Hippocampal formation (tissue), 2 donors: ENCODE measurements around the gene ACTMAP.
"Not testable (repeated sequence)": the region's sequence is repeated elsewhere in the genome, so short reads cannot be mapped to it uniquely, and the experiment has no call there.

Experiments
- DNase-seq, 2 donors: peaks; one replicate each; lab custom pipeline; 2025; lab: John Stamatoyannopoulos, UW

ACTMAP gene, protein sequence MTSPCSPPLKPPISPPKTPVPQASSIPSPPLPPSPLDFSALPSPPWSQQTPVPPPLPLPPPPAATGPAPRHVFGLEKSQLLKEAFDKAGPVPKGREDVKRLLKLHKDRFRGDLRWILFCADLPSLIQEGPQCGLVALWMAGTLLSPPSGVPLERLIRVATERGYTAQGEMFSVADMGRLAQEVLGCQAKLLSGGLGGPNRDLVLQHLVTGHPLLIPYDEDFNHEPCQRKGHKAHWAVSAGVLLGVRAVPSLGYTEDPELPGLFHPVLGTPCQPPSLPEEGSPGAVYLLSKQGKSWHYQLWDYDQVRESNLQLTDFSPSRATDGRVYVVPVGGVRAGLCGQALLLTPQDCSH

DNA sequence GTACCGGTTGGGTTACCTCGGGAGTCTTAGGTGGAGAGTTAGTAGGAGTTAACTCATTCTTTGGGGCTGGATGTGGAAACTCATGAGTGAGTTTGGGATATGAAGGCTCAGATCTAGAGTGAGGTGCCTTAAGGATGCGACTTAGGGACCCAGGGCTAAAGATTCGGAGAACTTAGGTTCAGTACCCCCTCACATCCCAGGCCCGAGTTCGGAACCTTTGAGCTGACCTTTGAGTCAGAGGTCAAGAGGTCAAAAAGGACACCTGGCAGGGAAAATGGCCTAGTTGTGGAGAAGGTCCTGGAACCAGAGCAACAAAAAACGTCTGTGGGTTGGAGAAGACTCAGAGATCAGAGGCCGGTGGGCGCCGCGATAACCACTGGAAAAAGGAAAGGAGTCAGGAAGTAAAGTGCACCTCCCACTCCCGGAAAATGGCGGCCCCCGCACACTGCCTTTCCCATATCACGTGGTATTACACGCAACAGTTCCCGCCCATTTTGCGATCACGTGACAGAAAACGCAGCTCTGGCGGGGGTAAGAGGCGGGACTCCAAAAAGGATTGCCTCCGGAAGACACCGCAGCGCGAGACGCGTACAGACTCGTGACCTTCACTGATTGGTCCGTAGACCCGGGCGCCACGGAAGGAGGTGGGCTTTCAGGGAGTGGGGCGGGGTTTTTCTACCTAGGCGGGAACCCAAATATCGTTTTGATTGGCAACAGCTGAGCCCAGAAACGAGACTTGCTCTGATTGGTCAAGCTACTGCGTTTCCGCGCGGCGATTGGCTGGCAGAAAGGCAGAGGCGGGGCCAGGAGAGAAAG, at the start of gene ACTMAP:
TSS of gene ACTMAP (minus strand) at position 420 of the 816 bp plus-strand sequence. CDS start 674 bp downstream, outside the sequence.
- DNase-seq = peak; percentile 99 to 100

DNA sequence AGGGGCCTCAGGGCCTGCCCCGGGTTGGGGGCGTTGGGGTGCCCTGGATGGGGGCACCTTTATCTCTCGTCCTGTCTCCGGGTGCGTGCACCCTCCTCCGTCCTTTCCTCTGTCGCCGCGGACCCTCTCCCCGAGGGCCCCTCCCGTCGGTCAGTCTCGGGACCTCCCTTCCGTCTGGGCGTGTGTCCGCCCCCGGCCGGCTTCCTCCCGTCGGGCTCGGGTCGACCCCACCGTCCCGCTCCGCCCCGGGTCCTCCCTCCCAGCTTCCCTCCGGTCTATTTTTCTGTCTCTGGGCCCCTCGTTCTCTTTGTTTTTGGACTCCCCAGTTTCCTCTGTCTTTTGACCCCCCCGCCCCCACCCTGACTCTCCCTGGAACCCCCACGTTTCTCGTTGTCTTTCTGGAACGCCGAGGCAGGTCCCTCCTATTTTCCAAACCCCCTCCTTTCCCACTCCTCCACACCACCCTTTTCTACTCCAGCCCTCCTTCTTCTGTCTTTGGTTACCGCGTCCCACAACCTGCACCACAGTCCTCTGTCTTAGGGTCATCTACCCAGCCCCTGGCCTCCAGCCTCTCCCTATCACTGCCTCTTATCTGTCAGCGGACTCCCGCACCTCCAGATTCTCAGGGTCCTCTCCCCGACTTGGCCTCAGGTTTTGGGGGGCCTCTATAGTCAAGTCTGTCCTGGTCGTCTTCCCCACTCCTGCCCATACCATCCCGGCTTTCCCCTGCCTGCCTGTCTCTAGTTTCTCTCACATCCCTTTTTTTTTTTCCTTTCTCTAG, 49.5 kb upstream of the ACTMAP start:
- DNase-seq = no peak

DNA sequence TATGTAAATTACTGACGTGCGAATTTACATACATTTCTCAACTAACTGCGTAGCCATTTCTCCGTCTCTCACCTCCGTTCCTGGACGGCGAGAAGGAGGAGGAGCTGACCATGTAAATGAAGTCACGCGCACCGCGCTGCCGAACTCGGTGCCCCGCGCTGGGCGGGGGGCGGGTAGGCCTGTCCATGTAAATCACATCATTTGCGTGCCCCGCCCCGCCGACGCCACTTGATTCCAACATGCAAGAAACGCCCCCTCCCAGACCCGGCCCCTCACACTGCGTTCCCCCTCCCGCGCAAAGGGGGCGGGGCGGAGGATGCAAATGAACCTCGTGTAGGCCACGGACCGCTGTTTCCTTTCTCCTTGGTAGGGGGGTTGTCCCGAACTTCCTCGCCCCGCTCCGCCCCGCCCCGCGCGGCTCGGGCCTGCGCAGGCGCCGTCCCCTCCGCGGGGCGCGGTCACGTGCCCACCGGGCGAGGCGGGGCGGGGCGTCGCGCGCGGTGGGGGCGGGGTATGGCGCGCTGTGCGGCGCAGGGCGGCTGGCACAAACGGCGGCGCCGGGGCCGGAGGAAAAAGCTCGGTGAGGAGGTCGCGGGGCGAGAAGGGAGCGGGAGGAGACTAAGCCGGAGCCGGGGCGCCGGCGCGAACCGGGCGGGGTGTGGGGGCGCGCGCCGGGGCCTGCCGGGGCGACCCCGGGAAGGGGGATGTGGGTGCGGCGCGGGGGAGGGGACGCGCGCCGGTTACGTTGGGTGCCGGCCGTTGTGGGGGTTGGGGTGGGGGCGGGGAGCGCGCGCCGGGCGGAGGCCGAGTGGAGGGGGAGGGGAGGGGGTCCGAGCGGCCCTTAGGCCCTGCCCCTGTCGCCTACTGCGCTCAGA, 48.6 kb upstream of the ACTMAP start, which contains the start of gene EGLN2:
TSS of gene EGLN2 (plus strand) at position 509 of the 875 bp plus-strand sequence. CDS start 1,382 bp downstream, outside the sequence.
- DNase-seq = peak; percentile 98 to 99

DNA sequence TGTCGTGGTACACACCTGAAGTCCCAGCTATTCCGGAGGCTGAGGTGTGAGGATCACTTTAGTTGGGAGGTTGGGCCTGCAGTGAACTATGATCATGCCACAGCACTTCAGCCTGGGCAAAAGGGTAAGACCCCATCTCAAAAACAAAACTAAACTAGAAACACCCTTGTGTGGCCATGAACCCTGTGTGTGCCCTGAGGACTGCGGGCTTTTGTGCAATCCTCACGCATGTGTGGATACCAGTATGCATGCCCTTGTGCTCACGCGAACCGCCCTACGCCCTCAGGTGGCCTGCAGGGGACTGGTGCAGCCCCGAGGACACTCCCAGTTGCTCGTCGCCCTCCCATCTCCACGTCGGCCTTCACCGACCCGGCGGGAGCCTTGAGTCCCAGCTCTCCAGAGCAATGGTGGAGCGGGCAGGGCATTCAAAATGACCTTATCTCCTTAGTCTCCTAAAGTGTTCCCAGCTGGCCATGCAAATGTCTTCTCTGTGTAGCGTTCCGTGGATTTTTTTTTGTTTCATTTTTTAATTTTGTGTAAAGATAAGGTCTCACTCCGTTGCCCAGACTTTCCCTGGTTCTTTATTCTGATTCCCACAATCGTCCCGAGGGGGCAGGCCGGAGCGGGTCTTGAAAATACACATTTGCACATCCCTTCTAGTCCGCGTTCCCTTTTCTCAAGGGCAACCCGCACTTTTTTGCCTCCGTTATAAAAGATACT, 47.8 kb upstream of the ACTMAP start:
- DNase-seq = peak in 1 of 2 donors; percentile 60

DNA sequence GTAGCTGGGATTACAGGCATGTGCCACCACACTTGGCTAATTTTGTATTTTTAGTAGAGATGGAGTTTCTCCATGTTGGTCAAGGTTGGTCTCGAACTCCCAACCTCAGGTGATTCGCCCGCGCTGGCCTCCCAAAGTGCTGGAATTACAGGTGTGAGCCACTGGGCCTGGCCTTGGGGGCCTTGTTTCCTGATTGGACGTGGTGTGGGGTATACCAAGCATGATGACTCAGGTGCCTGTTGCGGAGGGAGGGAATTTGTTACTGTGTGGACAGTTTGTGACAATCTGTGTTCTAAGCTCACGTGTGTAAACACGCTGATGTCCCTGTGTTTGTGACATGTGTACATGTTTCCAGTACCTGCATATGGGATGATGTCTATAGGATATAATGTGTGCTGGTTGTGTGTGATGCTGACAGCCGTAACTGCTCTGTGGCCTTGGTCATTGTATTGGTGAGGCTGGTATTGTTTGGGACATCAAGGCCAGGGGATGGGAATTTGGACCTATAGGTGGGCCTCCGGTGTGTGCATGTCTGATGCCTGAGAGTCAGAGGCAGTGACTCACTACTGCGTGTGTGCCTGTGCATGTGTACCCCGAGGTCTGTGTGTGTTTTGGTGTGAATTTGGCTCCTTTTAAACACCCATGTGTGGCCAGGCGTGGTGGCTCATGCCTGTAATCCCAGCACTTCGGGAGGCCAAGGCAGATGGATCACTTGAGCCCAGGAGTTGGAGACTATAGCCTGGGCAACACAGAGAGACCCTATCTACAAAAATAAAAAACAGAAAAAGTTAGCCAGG, 47.1 kb upstream of the ACTMAP start:
- DNase-seq = no peak

DNA sequence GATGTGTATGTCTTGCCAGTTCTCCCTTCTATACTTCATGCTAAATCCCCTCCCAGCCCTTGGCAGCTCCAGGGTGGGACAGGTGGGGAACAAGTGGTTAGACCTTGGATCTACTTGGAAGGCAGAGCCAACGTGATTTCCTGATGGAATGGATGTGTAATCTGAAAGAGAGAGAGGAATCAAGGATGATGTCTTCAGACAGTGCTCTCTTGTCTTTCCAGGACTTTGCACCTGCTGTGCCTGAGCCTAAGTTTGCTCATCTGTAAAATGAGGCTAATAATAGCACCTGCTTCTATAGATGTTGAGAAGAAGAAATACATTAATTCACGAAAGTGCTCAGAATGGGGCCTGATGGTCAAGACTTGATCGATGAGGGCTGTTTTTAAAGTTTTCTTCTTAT, 41.7 kb upstream of the ACTMAP start:
- DNase-seq = no peak

DNA sequence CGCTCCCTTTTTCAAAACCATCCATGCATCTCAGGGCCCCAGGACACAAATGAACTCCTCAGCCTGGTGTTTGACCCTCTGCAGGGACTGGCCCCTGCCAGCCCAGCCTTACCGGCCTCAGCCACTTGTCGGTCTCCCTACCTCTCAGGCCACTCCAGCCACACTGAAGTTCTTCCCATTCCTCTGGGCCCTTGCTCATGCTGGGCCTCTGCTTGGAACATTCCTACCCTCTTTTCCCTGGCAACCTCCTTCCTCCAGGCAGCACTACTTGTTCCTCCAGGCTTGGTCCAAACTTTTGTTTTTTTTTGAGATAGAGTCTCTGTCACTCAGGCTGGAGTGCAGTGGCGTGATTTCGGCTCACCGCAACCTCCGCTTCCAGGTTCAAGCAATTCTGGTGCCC, 41.1 kb upstream of the ACTMAP start:
- no peak for DNase-seq

DNA sequence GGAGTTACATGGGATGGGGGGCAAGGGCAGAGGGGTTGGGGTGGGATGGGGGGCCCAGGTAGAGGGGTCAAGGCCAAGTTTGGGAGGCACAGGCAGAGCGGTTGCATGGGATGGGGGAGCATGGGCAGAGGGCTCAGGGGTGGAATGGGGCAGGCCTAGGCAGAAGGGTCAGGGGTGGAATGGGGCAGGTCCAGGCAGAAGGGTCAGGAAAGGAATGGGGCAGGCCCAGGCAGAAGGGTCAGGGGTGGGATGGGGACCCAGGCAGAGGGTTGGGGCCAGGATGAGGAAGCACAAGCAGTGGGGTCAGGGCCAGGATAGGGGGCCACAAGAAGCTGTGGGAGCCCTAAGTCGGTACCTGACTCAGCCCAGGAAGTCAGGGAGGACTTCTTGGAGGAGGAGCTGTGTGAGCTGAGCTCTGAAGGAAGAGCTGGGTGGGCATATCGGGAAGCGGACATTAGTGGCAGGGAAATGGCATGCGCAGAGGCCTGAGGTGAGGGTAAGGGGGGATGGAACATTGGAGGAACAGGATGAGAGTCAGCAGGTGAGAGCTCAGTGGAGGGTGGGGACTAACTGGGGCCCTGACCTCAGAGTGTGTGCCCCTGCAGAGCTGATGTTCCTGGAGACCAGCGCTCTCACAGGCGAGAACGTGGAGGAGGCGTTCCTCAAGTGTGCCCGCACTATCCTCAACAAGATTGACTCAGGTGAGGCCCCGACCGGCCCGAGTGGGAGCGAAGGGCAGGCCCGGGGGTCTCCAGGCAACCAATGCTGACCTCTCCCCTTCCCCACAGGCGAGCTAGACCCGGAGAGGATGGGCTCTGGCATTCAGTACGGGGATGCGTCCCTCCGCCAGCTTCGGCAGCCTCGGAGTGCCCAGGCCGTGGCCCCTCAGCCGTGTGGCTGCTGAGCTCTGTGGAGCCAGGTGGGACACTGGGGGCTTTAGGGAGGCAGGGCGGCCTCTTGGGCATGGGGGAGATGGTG, 36.1 kb upstream of the ACTMAP start:
- DNase-seq = no peak

DNA sequence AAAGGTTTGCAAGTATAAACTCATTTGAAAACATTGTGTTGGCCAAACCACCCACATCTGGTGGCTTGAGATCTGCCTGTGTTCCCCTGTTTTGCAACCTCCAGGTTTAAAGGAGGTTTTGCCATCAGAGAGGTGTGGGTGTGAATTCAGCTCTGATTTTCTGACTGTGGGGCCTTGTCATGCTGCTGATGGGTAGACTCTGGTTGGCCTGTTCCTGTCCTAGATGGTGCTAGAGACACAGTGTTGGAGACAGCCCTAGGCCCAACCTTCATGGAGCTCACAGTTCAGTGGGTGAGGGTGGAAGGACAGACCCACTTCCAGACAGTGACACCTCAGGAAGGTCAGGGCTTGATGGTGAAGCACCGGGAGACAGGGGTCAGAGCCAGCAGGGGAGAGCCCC, 35.2 kb upstream of the ACTMAP start:
- DNase-seq = no peak

DNA sequence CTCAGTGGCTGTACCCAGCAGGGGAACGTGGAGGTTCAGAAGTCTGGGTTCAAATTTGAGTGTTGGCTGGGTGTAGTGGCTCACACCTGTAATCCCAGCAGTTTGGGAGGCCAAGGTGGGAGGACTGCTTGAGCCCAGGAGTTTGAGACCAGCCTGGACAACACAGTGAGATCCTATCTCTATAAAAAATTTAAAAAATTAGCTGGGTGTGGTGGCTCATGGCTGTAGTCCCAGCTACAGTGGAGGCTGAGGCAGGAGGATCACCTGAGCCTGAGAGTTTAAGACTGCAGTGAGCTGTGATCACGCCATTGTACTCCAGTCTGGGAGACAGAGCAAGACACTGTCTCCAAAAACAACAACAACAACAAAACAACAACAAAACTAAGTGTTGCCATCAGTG, 33.9 kb upstream of the ACTMAP start:
- not testable (repeated sequence) for DNase-seq

DNA sequence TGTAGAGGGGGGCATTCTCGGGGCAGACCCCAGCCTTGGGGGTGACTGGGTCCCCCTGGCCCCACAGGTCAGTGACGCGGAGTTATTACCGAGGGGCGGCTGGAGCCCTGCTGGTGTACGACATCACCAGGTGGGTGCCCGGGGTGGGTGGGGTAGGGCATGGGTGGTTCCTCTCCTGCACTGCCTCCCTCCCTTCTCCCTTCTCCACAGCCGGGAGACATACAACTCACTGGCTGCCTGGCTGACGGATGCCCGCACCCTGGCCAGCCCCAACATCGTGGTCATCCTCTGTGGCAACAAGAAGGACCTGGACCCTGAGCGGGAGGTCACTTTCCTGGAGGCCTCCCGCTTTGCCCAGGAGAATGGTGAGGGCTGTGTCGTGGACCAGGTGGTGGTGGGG, 33.4 kb upstream of the ACTMAP start:
- no peak for DNase-seq

DNA sequence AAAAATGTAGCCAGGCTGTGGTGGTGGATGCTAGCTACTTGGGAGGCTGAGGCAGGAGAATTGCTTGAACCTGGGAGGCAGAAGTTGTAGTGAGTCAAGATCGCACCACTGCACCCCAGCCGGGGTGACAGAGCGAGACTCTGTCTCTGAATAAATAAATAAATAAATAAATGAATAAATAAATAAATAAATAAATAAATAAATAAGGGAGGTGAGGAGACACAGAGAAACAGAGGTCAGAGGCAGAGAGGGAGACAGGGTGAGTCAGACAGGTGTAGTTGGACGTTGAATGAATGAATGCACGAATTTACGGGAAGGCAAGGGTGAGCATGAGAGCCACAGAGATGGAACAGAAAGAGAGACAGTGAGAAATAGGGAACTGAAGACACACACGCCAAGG, 30.9 kb upstream of the ACTMAP start:
- no peak for DNase-seq

DNA sequence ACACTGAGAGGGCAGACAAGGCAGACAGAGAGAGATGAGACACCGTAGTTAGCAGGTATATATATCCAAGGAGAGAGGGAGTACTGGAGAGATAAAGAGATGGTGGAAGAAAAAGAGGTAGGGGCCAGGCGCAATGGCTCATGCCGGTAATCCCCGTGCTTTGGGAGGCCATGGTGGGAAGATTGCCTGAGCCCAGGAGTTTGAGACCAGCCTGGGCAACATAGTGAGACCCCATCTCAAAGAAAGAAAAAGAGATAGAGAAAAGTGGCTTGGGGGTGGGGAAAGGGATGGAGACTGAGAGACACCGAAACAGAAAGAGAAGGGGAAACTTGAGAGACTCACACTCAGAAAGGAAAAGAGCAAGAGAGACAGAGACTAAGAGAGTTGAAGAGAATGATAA, 30.3 kb upstream of the ACTMAP start:
- no peak for DNase-seq

DNA sequence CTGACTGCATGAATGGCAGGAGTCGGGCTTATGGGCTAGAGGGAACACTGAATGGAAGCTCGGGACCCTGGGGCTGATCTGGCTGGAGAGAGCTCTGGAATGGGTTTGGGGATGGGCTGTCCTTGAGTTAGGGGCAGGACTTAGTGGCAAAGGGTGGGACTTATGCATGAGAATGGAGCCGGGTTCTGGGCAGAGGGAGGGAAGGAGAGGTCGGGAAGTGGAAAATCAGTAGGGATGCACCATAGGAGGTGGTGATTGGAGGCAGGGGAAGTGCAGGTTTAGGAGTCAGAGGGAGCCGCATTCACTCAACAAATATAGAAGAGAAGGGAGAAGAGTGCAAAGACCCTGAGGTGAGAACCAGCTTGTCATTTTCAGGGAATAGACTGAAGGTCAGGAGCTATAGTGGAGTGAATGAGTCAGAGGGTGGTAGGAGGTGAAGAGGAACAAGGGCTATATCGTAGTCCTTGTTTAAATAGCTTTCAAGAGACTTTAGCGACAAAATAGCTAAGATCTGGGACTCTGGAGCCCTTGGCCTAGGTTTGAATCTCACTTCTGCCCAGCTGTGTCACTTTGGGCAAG, 28.5 kb upstream of the ACTMAP start:
- DNase-seq = no peak

DNA sequence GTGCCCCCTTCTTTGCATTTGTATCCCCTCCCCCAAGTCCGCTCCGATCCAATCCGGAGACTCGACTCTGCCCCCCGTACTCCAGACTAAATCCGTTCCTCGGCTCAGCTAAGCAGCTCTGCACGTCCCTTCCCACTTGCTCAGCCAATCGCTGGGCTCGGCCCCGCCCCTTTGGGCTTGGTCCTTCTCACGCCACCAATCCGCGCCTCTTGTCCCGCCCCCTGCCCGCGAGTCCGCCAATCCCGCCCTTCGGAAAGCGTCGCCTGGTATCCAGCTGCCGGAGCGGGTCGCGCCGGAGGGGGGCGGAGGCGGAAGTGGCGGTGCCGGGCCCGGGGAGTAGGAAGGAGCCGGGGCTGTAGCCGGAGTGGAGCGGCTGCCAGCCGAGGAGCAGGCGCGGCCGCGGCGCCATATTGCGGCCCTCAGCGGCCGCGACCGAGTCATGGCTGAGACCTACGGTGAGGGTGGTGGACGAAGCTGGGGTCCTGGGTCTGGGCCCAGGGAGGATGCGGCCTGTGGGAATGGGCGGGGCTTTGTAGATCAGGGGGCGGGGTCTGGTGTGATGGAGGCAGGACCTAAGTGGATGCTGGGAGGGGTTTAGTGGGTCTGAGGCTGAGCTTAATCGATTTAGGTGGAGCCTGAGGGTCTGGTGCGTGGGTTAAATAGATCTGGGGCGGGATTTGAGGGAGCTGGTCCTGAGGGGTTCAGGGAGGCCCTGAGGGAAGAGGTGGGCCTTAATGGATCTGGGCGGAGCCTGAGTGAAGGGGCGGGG, 27.8 kb upstream of the ACTMAP start, which contains the start of gene RAB4B:
TSS of gene RAB4B (plus strand) at position 311 of the 769 bp plus-strand sequence. CDS start at position 440, 129 bp downstream.
- DNase-seq = peak; percentile 98 to 100

DNA sequence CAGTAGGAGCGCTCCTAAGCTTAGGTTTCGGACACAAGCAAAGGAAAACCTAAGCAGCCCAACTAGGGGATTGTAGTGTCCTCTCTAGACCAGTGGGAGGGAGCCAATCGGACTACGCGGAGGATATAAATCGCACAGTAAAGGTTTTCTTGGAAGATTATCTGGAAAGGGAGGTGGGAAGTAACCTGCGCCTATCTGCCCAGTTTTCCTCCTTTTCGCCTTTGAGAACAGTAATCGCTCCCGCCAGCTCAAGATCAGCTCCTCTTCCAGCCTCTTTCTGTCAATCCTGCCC, 27.3 kb upstream of the ACTMAP start:
- DNase-seq = no peak

DNA sequence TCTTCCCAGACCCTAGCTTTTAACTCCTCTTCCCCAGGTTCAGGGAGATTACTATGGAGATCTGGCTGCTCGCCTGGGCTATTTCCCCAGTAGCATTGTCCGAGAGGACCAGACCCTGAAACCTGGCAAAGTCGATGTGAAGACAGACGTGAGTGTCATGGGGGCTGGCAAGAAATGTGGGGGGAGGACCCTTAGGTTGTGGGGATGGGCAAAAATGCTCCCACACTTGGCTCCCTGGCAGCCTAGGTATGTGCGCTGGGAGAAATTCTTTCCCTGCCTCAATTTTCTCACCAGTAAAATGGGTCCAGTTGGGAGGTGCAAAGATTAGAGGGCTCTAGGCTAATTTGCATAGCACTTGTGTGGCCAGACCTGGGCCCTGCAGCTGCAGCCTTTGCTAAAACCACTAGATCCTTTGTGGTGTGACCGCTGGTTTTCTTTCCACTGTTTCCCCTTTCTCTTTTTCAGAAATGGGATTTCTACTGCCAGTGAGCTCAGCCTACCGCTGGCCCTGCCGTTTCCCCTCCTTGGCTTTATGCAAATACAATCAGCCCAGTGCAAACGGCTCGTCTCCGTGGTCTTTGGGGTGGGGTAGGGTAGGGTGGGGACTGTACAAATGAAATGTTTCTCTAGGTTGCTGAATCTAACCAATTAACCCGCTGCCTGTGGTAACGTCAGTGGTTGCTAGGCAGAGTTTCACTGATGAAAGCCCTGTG, 26.8 kb upstream of the ACTMAP start:
- peak; percentile 79 to 92 for DNase-seq
